GM18508 (cell line): Measurements from ENCODE around the gene METTL5.
"Not testable (repeated sequence)": the region's sequence is repeated elsewhere in the genome, so short reads cannot be mapped to it uniquely, and the experiment has no call there.

Source experiments
- ATAC-seq: cut with Tn5 transposase; IDR thresholded peaks from one replicate; pipeline ENCODE4 v1.9.1; 2021; ENCODE audit warnings: moderate number of reproducible peaks; ENCODE audit not compliant: insufficient read depth, unreplicated experiment

METTL5 gene

GRCh38 chr2:169838743-169839489 is 14.2 kb upstream of the METTL5 start:
- ATAC-seq, result no peak

- ATAC-seq, result no peak
Observed at GRCh38 chr2:169834401-169834800, 9.7 kb upstream of the METTL5 start.

GRCh38 chr2:169828141-169828811 is 3.6 kb upstream of the METTL5 start:
- no peak for ATAC-seq

- ATAC-seq, result peak; percentile 68
Observed at GRCh38 chr2:169827272-169828140, 2.8 kb upstream of the METTL5 start, which contains the start of gene UBR3. TSS of gene UBR3 (plus strand) at chr2:169827454. CDS start at chr2:169827508, 54 bp downstream.

GRCh38 chr2:169823996-169824372 is 721 bp downstream of the METTL5 start:
- ATAC-seq, result no peak

GRCh38 chr2:169822785-169823392 is 1.8 kb downstream of the METTL5 start:
- no peak for ATAC-seq

GRCh38 chr2:169822036-169822435 is 2.7 kb downstream of the METTL5 start:
- no peak for ATAC-seq

- ATAC-seq, result not testable (repeated sequence)
Observed at GRCh38 chr2:169820101-169820500, 4.6 kb downstream of the METTL5 start.

- no peak for ATAC-seq
Observed at GRCh38 chr2:169819106-169819505, 5.6 kb downstream of the METTL5 start.

- no peak for ATAC-seq
Observed at GRCh38 chr2:169818241-169818640, 6.5 kb downstream of the METTL5 start.

- not testable (repeated sequence) for ATAC-seq
Observed at GRCh38 chr2:169817369-169817768, 7.3 kb downstream of the METTL5 start.

GRCh38 chr2:169816961-169817360 is 7.7 kb downstream of the METTL5 start:
- ATAC-seq, result not testable (repeated sequence)

- ATAC-seq, result no peak
Observed at GRCh38 chr2:169815849-169816248, 8.9 kb downstream of the METTL5 start.

GRCh38 chr2:169808221-169808620 is 16.5 kb downstream of the METTL5 start:
- ATAC-seq, result no peak

GRCh38 chr2:169806586-169806985 is 18.1 kb downstream of the METTL5 start:
- no peak for ATAC-seq

GRCh38 chr2:169803480-169803879 is 21.2 kb downstream of the METTL5 start:
- ATAC-seq, result no peak

GRCh38 chr2:169798718-169799592 is 25.8 kb downstream of the METTL5 start, which contains the start of gene SSB:
TSS of gene SSB (plus strand) at chr2:169798871. CDS start at chr2:169800961, 2,090 bp downstream.
- peak; percentile 68 for ATAC-seq

GRCh38 chr2:169798397-169798717 is 26.3 kb downstream of the METTL5 start:
- peak; percentile 2 for ATAC-seq

GRCh38 chr2:169797601-169798000 is 27.1 kb downstream of the METTL5 start:
- ATAC-seq, result no peak
